ENCODE measurements around the gene SLC35B1. TPM values are rescaled to one million over a fixed set of nuclear protein-coding genes. Genes with fewer than 3 reads are reported as not detected.

Gene SLC35B1
- total and polyA plus RNA-seq, 10 of the 15 experiments (the other 5 are each of a cell fraction or from before 2014, with no cell fraction given), result 40.0 to 113 (median 51.6) TPM

DNA sequence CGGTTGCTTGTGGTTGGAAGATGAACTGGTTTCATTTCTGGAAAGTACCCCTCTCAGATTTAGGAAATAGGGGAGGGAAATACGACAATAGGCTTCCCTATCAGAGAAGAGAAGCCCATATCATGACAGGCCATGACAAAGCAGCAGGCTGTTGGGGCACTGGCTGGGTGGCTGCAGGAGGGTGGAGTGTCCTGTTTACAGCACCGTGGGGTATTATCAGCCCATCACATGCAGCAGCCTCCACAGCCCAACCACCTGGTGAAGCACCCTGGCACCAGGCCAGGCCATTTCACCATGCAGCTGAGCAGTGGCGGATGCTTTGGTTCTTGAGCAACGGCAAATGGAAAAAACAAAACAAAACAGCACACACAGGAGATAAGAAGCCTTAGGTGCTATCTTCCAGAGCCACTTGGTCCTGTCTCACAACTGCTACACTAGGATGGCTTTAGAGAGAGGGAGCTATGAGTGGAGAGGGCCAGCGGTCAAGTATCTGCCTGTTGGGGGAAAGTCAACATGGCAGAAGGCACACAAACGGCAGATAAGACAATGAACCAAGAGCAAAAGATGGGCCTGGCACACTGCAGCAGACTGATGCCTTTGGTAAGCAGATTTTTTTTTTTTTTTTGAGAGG lies 32.0 kb upstream of the SLC35B1 start (continued):
- TF ChIP-seq GATAD2B (conservative IDR thresholded peaks at IDR 0.05; ENCODE audit: low read depth), result no peak; the same call in 1 of the 2 replicates
- TF ChIP-seq EGR1 (IDR thresholded peaks at IDR 0.05; ENCODE audit: borderline replicate concordance in 1 of 2, low read depth in 2 of 2, low read length in 2 of 2), result no peak
- TF ChIP-seq SIN3A (IDR thresholded peaks at IDR 0.05; ENCODE audit: low read depth, low read length), result no peak
- TF ChIP-seq ZNF217 (IDR thresholded peaks at IDR 0.05), result no peak
- TF ChIP-seq TAF1 (IDR thresholded peaks at IDR 0.05; ENCODE audit: borderline replicate concordance, low read depth, low read length), result peak; percentile 35; the same call in 1 of the 2 replicates
- no peak for TF ChIP-seq CBX3 (IDR thresholded peaks at IDR 0.05; ENCODE audit: borderline replicate concordance, low read depth)
- no peak for TF ChIP-seq MYC (IDR thresholded peaks at IDR 0.05; ENCODE audit: insufficient read depth, insufficient read length, insufficient replicate concordance, low read length, severe bottlenecking)
- TF ChIP-seq MEF2A (IDR thresholded peaks at IDR 0.05; ENCODE audit: insufficient read depth, low read depth, low read length), result no peak
- no peak for TF ChIP-seq CEBPZ (IDR thresholded peaks at IDR 0.05; ENCODE audit: low read depth, low read length)
- TF ChIP-seq GABPA (IDR thresholded peaks at IDR 0.05; ENCODE audit: low read depth), result no peak
- TF ChIP-seq, protein P1, sequence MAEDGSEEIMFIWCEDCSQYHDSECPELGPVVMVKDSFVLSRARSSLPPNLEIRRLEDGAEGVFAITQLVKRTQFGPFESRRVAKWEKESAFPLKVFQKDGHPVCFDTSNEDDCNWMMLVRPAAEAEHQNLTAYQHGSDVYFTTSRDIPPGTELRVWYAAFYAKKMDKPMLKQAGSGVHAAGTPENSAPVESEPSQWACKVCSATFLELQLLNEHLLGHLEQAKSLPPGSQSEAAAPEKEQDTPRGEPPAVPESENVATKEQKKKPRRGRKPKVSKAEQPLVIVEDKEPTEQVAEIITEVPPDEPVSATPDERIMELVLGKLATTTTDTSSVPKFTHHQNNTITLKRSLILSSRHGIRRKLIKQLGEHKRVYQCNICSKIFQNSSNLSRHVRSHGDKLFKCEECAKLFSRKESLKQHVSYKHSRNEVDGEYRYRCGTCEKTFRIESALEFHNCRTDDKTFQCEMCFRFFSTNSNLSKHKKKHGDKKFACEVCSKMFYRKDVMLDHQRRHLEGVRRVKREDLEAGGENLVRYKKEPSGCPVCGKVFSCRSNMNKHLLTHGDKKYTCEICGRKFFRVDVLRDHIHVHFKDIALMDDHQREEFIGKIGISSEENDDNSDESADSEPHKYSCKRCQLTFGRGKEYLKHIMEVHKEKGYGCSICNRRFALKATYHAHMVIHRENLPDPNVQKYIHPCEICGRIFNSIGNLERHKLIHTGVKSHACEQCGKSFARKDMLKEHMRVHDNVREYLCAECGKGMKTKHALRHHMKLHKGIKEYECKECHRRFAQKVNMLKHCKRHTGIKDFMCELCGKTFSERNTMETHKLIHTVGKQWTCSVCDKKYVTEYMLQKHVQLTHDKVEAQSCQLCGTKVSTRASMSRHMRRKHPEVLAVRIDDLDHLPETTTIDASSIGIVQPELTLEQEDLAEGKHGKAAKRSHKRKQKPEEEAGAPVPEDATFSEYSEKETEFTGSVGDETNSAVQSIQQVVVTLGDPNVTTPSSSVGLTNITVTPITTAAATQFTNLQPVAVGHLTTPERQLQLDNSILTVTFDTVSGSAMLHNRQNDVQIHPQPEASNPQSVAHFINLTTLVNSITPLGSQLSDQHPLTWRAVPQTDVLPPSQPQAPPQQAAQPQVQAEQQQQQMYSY (CRISPR knock-in tag; IDR thresholded peaks at IDR 0.05), result no peak
- TF ChIP-seq BACH1 (IDR thresholded peaks at IDR 0.05; ENCODE audit: borderline replicate concordance), result peak; percentile 46; the same call in 1 of the 2 replicates
- TF ChIP-seq SUZ12 (IDR thresholded peaks at IDR 0.05; ENCODE audit: unreplicated experiment), result no peak
- TF ChIP-seq SMARCA5 (IDR thresholded peaks at IDR 0.05), result no peak
- TF ChIP-seq, protein P2, sequence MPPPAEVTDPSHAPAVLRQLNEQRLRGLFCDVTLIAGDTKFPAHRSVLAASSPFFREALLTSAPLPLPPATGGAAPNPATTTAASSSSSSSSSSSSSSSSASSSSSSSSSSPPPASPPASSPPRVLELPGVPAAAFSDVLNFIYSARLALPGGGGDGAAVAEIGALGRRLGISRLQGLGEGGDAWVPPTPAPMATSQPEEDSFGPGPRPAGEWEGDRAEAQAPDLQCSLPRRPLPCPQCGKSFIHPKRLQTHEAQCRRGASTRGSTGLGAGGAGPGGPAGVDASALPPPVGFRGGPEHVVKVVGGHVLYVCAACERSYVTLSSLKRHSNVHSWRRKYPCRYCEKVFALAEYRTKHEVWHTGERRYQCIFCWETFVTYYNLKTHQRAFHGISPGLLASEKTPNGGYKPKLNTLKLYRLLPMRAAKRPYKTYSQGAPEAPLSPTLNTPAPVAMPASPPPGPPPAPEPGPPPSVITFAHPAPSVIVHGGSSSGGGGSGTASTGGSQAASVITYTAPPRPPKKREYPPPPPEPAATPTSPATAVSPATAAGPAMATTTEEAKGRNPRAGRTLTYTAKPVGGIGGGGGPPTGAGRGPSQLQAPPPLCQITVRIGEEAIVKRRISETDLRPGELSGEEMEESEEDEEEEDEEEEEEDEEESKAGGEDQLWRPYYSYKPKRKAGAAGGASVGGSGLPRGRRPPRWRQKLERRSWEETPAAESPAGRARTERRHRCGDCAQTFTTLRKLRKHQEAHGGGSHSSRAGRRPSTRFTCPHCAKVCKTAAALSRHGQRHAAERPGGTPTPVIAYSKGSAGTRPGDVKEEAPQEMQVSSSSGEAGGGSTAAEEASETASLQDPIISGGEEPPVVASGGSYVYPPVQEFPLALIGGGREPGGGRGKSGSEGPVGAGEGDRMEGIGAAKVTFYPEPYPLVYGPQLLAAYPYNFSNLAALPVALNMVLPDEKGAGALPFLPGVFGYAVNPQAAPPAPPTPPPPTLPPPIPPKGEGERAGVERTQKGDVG (CRISPR knock-in tag; IDR thresholded peaks at IDR 0.05), result no peak
- TF ChIP-seq ZNF207 (IDR thresholded peaks at IDR 0.05; ENCODE audit: borderline replicate concordance), result no peak
- TF ChIP-seq RUNX3 (IDR thresholded peaks at IDR 0.05; ENCODE audit: low read length), result peak; percentile 49; the same call in 1 of the 2 replicates
- TF ChIP-seq CHD1 (IDR thresholded peaks at IDR 0.05; ENCODE audit: low read depth, low read length), result no peak
- no peak for TF ChIP-seq EZH2 (IDR thresholded peaks at IDR 0.05; ENCODE audit: borderline replicate concordance, control insufficient read depth, low read depth, low read length)
- no peak for TF ChIP-seq CEBPB (IDR thresholded peaks at IDR 0.05; ENCODE audit: borderline replicate concordance in 1 of 2, low read depth in 2 of 2, low read length in 2 of 2)
